A673 (cell line): ENCODE results near the gene RPS6KB1.

Experiments
- EZH2 ChIP-seq: fragments of 200-600 bp; sonication (generic); IDR thresholded peaks from 2 replicates; pipeline ENCODE4 v1.6.1; 2017; ENCODE audit warnings: borderline replicate concordance, low read depth, mild to moderate bottlenecking, mixed read lengths, antibody characterized with exemption, low read length; ENCODE audit not compliant: poor library complexity, severe bottlenecking
- TF ChIP-seq, protein P1 (sequence below): fragments of 300-800, 200-600 bp; sonication (generic); conservative IDR thresholded peaks from 2 replicates; pipeline ENCODE4 v1.5.1; 2017; ENCODE audit warnings: low read depth, mild to moderate bottlenecking, antibody characterized with exemption, low read length, moderate library complexity, mixed read lengths

- TF ChIP-seq, protein P1, sequence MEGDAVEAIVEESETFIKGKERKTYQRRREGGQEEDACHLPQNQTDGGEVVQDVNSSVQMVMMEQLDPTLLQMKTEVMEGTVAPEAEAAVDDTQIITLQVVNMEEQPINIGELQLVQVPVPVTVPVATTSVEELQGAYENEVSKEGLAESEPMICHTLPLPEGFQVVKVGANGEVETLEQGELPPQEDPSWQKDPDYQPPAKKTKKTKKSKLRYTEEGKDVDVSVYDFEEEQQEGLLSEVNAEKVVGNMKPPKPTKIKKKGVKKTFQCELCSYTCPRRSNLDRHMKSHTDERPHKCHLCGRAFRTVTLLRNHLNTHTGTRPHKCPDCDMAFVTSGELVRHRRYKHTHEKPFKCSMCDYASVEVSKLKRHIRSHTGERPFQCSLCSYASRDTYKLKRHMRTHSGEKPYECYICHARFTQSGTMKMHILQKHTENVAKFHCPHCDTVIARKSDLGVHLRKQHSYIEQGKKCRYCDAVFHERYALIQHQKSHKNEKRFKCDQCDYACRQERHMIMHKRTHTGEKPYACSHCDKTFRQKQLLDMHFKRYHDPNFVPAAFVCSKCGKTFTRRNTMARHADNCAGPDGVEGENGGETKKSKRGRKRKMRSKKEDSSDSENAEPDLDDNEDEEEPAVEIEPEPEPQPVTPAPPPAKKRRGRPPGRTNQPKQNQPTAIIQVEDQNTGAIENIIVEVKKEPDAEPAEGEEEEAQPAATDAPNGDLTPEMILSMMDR = no peak
- TF ChIP-seq EZH2 = no peak
These were observed 23.0 kb upstream of the RPS6KB1 start for GRCh38 chr17:59869941-59870218.
